ENCODE measurements around the gene TNIK. TPM values are rescaled to one million over a fixed set of nuclear protein-coding genes. Genes with fewer than 3 reads are reported as not detected.

TNIK gene
- total and polyA plus RNA-seq, 2 of the 4 experiments (the other 2 are of a cell fraction), result 3.4 to 6.3 TPM

DNA sequence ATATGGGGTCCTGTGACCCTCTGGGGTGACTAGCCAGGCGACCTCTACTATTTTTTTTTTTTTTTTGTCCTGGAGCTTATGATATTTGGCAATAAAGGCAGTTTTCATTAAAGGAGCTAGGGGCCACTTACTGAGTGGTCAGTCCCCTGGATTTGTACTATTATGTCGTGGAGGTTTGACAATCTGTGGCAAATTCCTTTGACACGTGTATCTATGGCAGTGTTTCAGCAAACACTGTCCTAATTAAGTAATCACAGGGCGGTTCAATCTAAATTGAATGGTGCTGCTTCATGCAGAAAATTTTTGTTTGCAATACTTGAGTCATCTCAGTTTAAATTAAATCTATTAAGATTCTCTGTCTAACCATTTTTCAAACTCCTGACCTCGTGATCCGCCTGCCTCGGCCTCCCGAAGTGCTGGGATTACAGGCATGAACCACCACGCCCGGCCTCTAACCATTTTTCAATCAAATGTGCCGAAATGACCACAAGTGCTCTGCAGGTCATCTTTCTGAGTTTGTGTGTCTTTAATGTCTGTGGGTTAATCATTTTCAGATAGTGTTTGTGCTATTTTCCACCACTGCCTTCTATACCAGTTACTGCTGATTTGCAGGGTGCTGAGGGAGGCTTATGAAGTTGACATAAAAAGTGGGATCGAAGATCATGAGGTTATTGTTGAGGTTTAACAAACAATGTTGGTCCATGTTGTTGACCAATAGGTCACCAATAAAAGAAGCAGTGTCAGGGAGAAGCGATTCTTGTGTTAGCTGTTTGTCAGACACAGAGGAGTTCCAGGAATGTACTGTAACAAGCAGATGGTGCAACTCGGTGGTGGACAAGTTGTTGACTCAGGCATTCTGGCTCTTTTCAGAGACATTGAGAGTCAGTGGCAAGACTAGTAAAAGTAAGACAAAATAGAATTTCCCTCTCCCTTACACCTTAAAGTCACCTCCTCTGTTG lies 415.1 kb downstream of the TNIK start:
- POLR2A ChIA-PET (ENCODE audit: unreplicated experiment), result interaction anchor here (0.6 kb wide), 1 partner anchor 395 kb away, joined by 5 read pairs; no protein-coding TSS in a partner anchor
- TF ChIP-seq BHLHE40 (IDR thresholded peaks at IDR 0.05; ENCODE audit: low read depth, low read length) (no peak), MAFK (IDR thresholded peaks at IDR 0.05; ENCODE audit: low read depth, low read length) (peak; percentile 58), CEBPB (IDR thresholded peaks at IDR 0.05; ENCODE audit: low read depth, low read length) (peak; percentile 88), POLR2A (IDR thresholded peaks at IDR 0.05; ENCODE audit: low read depth, low read length) (no peak), MXI1 (IDR thresholded peaks at IDR 0.05; ENCODE audit: borderline replicate concordance, low read depth, low read length) (no peak), CTCF (conservative IDR thresholded peaks at IDR 0.05; ENCODE audit: low read depth, low read length) (no peak), CHD1 (IDR thresholded peaks at IDR 0.05; ENCODE audit: low read depth, low read length) (no peak), RAD21 (IDR thresholded peaks at IDR 0.05; ENCODE audit: low read length) (no peak), MAZ (IDR thresholded peaks at IDR 0.05; ENCODE audit: borderline replicate concordance, low read depth, low read length) (no peak), FOS (IDR thresholded peaks at IDR 0.05; ENCODE audit: low read depth, low read length) (no peak), NFE2L2 (IDR thresholded peaks at IDR 0.05; ENCODE audit: low read depth, low read length) (no peak), SMC3 (IDR thresholded peaks at IDR 0.05; ENCODE audit: low read depth, low read length) (no peak), RFX5 (IDR thresholded peaks at IDR 0.05; ENCODE audit: low read depth, low read length) (no peak)
- TF ChIP-seq, protein P1, sequence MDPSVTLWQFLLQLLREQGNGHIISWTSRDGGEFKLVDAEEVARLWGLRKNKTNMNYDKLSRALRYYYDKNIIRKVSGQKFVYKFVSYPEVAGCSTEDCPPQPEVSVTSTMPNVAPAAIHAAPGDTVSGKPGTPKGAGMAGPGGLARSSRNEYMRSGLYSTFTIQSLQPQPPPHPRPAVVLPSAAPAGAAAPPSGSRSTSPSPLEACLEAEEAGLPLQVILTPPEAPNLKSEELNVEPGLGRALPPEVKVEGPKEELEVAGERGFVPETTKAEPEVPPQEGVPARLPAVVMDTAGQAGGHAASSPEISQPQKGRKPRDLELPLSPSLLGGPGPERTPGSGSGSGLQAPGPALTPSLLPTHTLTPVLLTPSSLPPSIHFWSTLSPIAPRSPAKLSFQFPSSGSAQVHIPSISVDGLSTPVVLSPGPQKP (IDR thresholded peaks at IDR 0.05; ENCODE audit: borderline replicate concordance, low read depth, low read length), result no peak

More for the DNA sequence above, 415.1 kb downstream of the TNIK start:
- Histone ChIP-seq H2BK120ac (ENCODE audit: low read depth, low read length) (peak overlapping the region; percentile 49; the same call in 1 of the 2 replicates), H3K14ac (replicated peaks; ENCODE audit: low read depth, low read length) (no peak overlapping the region), H2AK9ac (replicated peaks; ENCODE audit: low read depth, low read length, poor library complexity) (no peak overlapping the region), H3K27ac (ENCODE audit: insufficient read depth, low read length) (no peak overlapping the region), H3K79me1 (ENCODE audit: low read depth in 1 of 2, low read length in 2 of 2) (no peaks in the 10 kb centered on the region), H3K36me3 (ENCODE audit: control insufficient read depth, insufficient read depth, low read length) (no peaks in the 10 kb centered on the region), H4K8ac (ENCODE audit: low read depth in 2 of 2, low read length in 2 of 2) (no peak overlapping the region), H3K9me3 (ENCODE audit: control insufficient read depth, insufficient read depth, low read length) (no peaks in the 10 kb centered on the region), H3K18ac (ENCODE audit: low read depth, low read length) (peak overlapping the region; percentile 78; the same call in 1 of the 2 replicates), H3K9ac (ENCODE audit: low read depth, low read length) (no peak overlapping the region), H3K9me1 (ENCODE audit: insufficient read depth, low read length) (no peaks in the 10 kb centered on the region), H2BK5ac (ENCODE audit: low read depth, low read length, poor library complexity, severe bottlenecking) (peak overlapping the region; percentile 27), H2BK20ac (ENCODE audit: low read depth, low read length) (peak overlapping the region; percentile 73; the same call in 1 of the 2 replicates), H3K27me3 (ENCODE audit: control insufficient read depth, insufficient read depth, low read length) (no peaks in the 10 kb centered on the region), H2AFZ (replicated peaks; ENCODE audit: low read length, poor library complexity) (no peak overlapping the region), H3K4ac (ENCODE audit: low read depth, low read length) (no peak overlapping the region; the same call in 1 of the 2 replicates), H3K23ac (ENCODE audit: low read depth, low read length) (no peak overlapping the region), H3K4me3 (ENCODE audit: insufficient read depth, low read depth, low read length) (no peak overlapping the region), H3K4me1 (ENCODE audit: control insufficient read depth, insufficient read depth, low read length) (peaks cover 3% of the 10 kb centered on the region; the same call in 1 of the 2 replicates), H2BK15ac (ENCODE audit: low read depth, low read length) (peak overlapping the region; percentile 77; the same call in 2 of the 3 replicates), H4K5ac (ENCODE audit: low read depth, low read length) (no peak overlapping the region; the same call in 1 of the 2 replicates), H2AK5ac (ENCODE audit: low read depth, low read length) (0 out of 2 replicates have a peak overlapping the region, but pooled peaks have one; percentile 79), H3K56ac (ENCODE audit: extremely low read depth, insufficient read depth, low read length) (no peak overlapping the region), H4K91ac (ENCODE audit: insufficient read depth, low read depth, low read length) (no peak overlapping the region), H4K20me1 (ENCODE audit: insufficient read depth, low read length) (no peaks in the 10 kb centered on the region), H3K4me2 (ENCODE audit: low read depth, low read length) (peak overlapping the region; percentile 48; the same call in 1 of the 2 replicates)
- peak; percentile 90 for ATAC-seq (ENCODE audit: low read depth)
- 74% methylated on average over 3 of the region's 14 CpGs; no CpG with 5 or more reads in 1 of the 2 experiments for WGBS, 2 experiments (ENCODE audit: extremely low coverage in 2 of 2, insufficient read length in 1 of 2)
- BruUV-seq (replicated peaks), result no TSS peak
- DNase-seq, result peak; percentile 80
- in situ Hi-C loops (cut with MboI; ENCODE audit: low sequenced_read_pairs), result loop anchor here (5.0 to 10.0 kb wide), 2 partner anchors 83 to 520 kb away; no protein-coding TSS in a partner anchor
- CTCF ChIA-PET, result interaction anchor here (0.6 to 1.1 kb wide), 4 partner anchors 16 to 138 kb away, joined by 3 to 5 read pairs (median 3); no protein-coding TSS in a partner anchor
- intact Hi-C loops (cut with micrococcal nuclease), result loop anchor here (5.0 kb wide), 1 partner anchor 417 kb away; the partner anchor contains the start of gene TNIK
- dilution Hi-C loops (cut with HindIII; ENCODE audit: low sequenced_read_pairs, unreplicated experiment), result no loop called here

All from IMR-90 (cell line).